Measurements from ENCODE around the gene NME9. TPM values are rescaled to one million over a fixed set of nuclear protein-coding genes. Genes with fewer than 3 reads are reported as not detected.
A peak's percentile ranks its signal among the peaks of the same experiment; 100 is the strongest.
"Not testable (repeated sequence)": the region's sequence is repeated elsewhere in the genome, so short reads cannot be mapped to it uniquely, and the experiment has no call there.

Gene NME9
- total and polyA plus RNA-seq, 2 donors from 2014 or later: 0.73 to 3.5 TPM

- intact Hi-C loops (cut with DNase I): no loop called here
- Histone ChIP-seq H3K4me1 (ENCODE audit: control insufficient read depth in 2 of 3, insufficient read depth in 2 of 3, low read depth in 1 of 3, low read length in 3 of 3) (peaks cover 0 to 16% (median 12%) of the 10 kb centered on the region in 3 donors), H3K9ac (ENCODE audit: low read length in 3 of 3) (no peak overlapping the region), H3K27me3 (ENCODE audit: control insufficient read depth, insufficient read depth, low read length) (no peaks in the 10 kb centered on the region), H3K36me3 (ENCODE audit: control insufficient read depth in 2 of 3, insufficient read depth in 3 of 3, low read length in 3 of 3) (no peaks in the 10 kb centered on the region), H3K4me3 (ENCODE audit: low read length in 3 of 3) (no peak overlapping the region), H3K27ac (ENCODE audit: low read depth in 2 of 2, low read length in 2 of 2) (no peak overlapping the region), H3K9me3 (ENCODE audit: control insufficient read depth in 2 of 3, insufficient read depth in 1 of 3, low read length in 3 of 3) (no peaks in the 10 kb centered on the region)
- no peak for TF ChIP-seq CTCF (IDR thresholded peaks at IDR 0.05; ENCODE audit: borderline replicate concordance, extremely low read depth, insufficient read depth)
- FAIRE-seq: no peak
- DNase-seq: peak in 1 of 5 donors; percentile 15
Measured at GRCh38 chr3:138377804-138378203, 48.2 kb upstream of the NME9 start.

- peak in 1 of 5 donors; percentile 19 for DNase-seq
- H3K36me3 ChIP-seq (ENCODE audit: control insufficient read depth in 2 of 3, insufficient read depth in 3 of 3, low read length in 3 of 3); intact Hi-C loops (cut with DNase I); FAIRE-seq; H3K4me3 ChIP-seq (ENCODE audit: low read length in 3 of 3); H3K27ac ChIP-seq (ENCODE audit: low read depth in 2 of 2, low read length in 2 of 2); H3K9me3 ChIP-seq (ENCODE audit: control insufficient read depth in 2 of 3, insufficient read depth in 1 of 3, low read length in 3 of 3); H3K9ac ChIP-seq (ENCODE audit: low read length in 3 of 3); H3K27me3 ChIP-seq (ENCODE audit: control insufficient read depth, insufficient read depth, low read length): not testable (repeated sequence)
- H3K4me1 ChIP-seq (ENCODE audit: control insufficient read depth in 2 of 3, insufficient read depth in 2 of 3, low read depth in 1 of 3, low read length in 3 of 3): peaks cover 0 to 11% (median 8%) of the 10 kb centered on the region in 3 donors
Measured at GRCh38 chr3:138377212-138377611, 47.6 kb upstream of the NME9 start.

GRCh38 chr3:138376663-138377062 is 47.0 kb upstream of the NME9 start:
- no peaks in the 10 kb centered on the region for H3K27me3 ChIP-seq (ENCODE audit: control insufficient read depth, insufficient read depth, low read length)
- no peak for FAIRE-seq
- H3K9ac ChIP-seq (ENCODE audit: low read length in 3 of 3): no peak overlapping the region
- intact Hi-C loops (cut with DNase I): no loop called here
- DNase-seq: no peak
- no peaks in the 10 kb centered on the region for H3K36me3 ChIP-seq (ENCODE audit: control insufficient read depth in 2 of 3, insufficient read depth in 3 of 3, low read length in 3 of 3)
- H3K9me3 ChIP-seq (ENCODE audit: control insufficient read depth in 2 of 3, insufficient read depth in 1 of 3, low read length in 3 of 3): no peaks in the 10 kb centered on the region
- no peak overlapping the region for H3K27ac ChIP-seq (ENCODE audit: low read depth in 2 of 2, low read length in 2 of 2)
- TF ChIP-seq CTCF (IDR thresholded peaks at IDR 0.05; ENCODE audit: borderline replicate concordance, extremely low read depth, insufficient read depth): no peak
- peaks cover 0 to 5% (median 2%) of the 10 kb centered on the region in 3 donors for H3K4me1 ChIP-seq (ENCODE audit: control insufficient read depth in 2 of 3, insufficient read depth in 2 of 3, low read depth in 1 of 3, low read length in 3 of 3)
- no peak overlapping the region for H3K4me3 ChIP-seq (ENCODE audit: low read length in 3 of 3)

GRCh38 chr3:138375447-138375846 is 45.8 kb upstream of the NME9 start:
- no peak for TF ChIP-seq CTCF (IDR thresholded peaks at IDR 0.05; ENCODE audit: borderline replicate concordance, extremely low read depth, insufficient read depth)
- no peak overlapping the region for H3K9ac ChIP-seq (ENCODE audit: low read length in 3 of 3)
- intact Hi-C loops (cut with DNase I): no loop called here
- H3K27me3 ChIP-seq (ENCODE audit: control insufficient read depth, insufficient read depth, low read length): no peaks in the 10 kb centered on the region
- no peak overlapping the region for H3K4me3 ChIP-seq (ENCODE audit: low read length in 3 of 3)
- H3K9me3 ChIP-seq (ENCODE audit: control insufficient read depth in 2 of 3, insufficient read depth in 1 of 3, low read length in 3 of 3): no peaks in the 10 kb centered on the region
- FAIRE-seq (no peak), DNase-seq (peak in 3 of 5 donors; percentile 30 to 55 (median 52))
- H3K27ac ChIP-seq (ENCODE audit: low read depth in 2 of 2, low read length in 2 of 2): no peak overlapping the region
- H3K36me3 ChIP-seq (ENCODE audit: control insufficient read depth in 2 of 3, insufficient read depth in 3 of 3, low read length in 3 of 3): no peaks in the 10 kb centered on the region
- no peaks in the 10 kb centered on the region for H3K4me1 ChIP-seq (ENCODE audit: control insufficient read depth in 2 of 3, insufficient read depth in 2 of 3, low read depth in 1 of 3, low read length in 3 of 3)

All from kidney (tissue), 14 donors.